ENCODE data around the gene CD69. TPM values are rescaled to one million over a fixed set of nuclear protein-coding genes. Genes with fewer than 3 reads are reported as not detected.

Gene CD69
- total RNA-seq, 1 donor from 2014 or later, result not detected

GRCh38 chr12:9727813-9728212 is 32.9 kb downstream of the CD69 start:
- no peak for TF ChIP-seq CTCF (IDR thresholded peaks at IDR 0.05)
- H3K4me3 Mint-ChIP-seq (ENCODE audit: unreplicated experiment), result no peak overlapping the region
- no peak for DNase-seq (ENCODE audit: low spot score)
- H3K27ac Mint-ChIP-seq (ENCODE audit: unreplicated experiment), result no peak overlapping the region
- no peaks in the 10 kb centered on the region for H3K36me3 Mint-ChIP-seq (ENCODE audit: low read depth)
- H3K4me1 Mint-ChIP-seq (ENCODE audit: low read depth), result peaks cover 5% of the 10 kb centered on the region
- H3K27me3 Mint-ChIP-seq (ENCODE audit: low read depth), result no peaks in the 10 kb centered on the region
- H3K9me3 Mint-ChIP-seq (ENCODE audit: low read depth), result no peaks in the 10 kb centered on the region

GRCh38 chr12:9725213-9725870 is 35.4 kb downstream of the CD69 start:
- Mint-ChIP-seq H3K4me3 (ENCODE audit: unreplicated experiment) (no peak overlapping the region), H3K27ac (ENCODE audit: unreplicated experiment) (no peak overlapping the region), H3K9me3 (ENCODE audit: low read depth) (no peaks in the 10 kb centered on the region), H3K27me3 (ENCODE audit: low read depth) (peaks cover 6% of the 10 kb centered on the region), H3K4me1 (ENCODE audit: low read depth) (no peaks in the 10 kb centered on the region), H3K36me3 (ENCODE audit: low read depth) (no peaks in the 10 kb centered on the region)
- no peak for TF ChIP-seq CTCF (IDR thresholded peaks at IDR 0.05)
- no peak for DNase-seq (ENCODE audit: low spot score)

GRCh38 chr12:9724023-9724422 is 36.7 kb downstream of the CD69 start:
- Mint-ChIP-seq H3K4me1 (ENCODE audit: low read depth) (no peaks in the 10 kb centered on the region), H3K9me3 (ENCODE audit: low read depth) (no peaks in the 10 kb centered on the region)

GRCh38 chr12:9721394-9722092 is 39.2 kb downstream of the CD69 start:
- no peaks in the 10 kb centered on the region for H3K9me3 Mint-ChIP-seq (ENCODE audit: low read depth)
- H3K27ac Mint-ChIP-seq (ENCODE audit: unreplicated experiment), result no peak overlapping the region
- H3K4me1 Mint-ChIP-seq (ENCODE audit: low read depth), result no peaks in the 10 kb centered on the region
- TF ChIP-seq CTCF (IDR thresholded peaks at IDR 0.05), result no peak
- peaks cover 6% of the 10 kb centered on the region for H3K27me3 Mint-ChIP-seq (ENCODE audit: low read depth)
- no peaks in the 10 kb centered on the region for H3K36me3 Mint-ChIP-seq (ENCODE audit: low read depth)
- no peak overlapping the region for H3K4me3 Mint-ChIP-seq (ENCODE audit: unreplicated experiment)
- DNase-seq (ENCODE audit: low spot score), result no peak

More at GRCh38 chr12:9724023-9724422, 36.7 kb downstream of the CD69 start:
- no peak overlapping the region for H3K27ac Mint-ChIP-seq (ENCODE audit: unreplicated experiment)
- TF ChIP-seq CTCF (IDR thresholded peaks at IDR 0.05), result no peak
- no peak for DNase-seq (ENCODE audit: low spot score)
- peaks cover 6% of the 10 kb centered on the region for H3K27me3 Mint-ChIP-seq (ENCODE audit: low read depth)
- no peak overlapping the region for H3K4me3 Mint-ChIP-seq (ENCODE audit: unreplicated experiment)
- no peaks in the 10 kb centered on the region for H3K36me3 Mint-ChIP-seq (ENCODE audit: low read depth)

- no peak overlapping the region for H3K4me3 Mint-ChIP-seq (ENCODE audit: unreplicated experiment)
- peaks cover 6% of the 10 kb centered on the region for H3K27me3 Mint-ChIP-seq (ENCODE audit: low read depth)
- no peaks in the 10 kb centered on the region for H3K4me1 Mint-ChIP-seq (ENCODE audit: low read depth)
- H3K36me3 Mint-ChIP-seq (ENCODE audit: low read depth), result no peaks in the 10 kb centered on the region
- TF ChIP-seq CTCF (IDR thresholded peaks at IDR 0.05), result no peak
- no peaks in the 10 kb centered on the region for H3K9me3 Mint-ChIP-seq (ENCODE audit: low read depth)
- DNase-seq (ENCODE audit: low spot score), result no peak
- no peak overlapping the region for H3K27ac Mint-ChIP-seq (ENCODE audit: unreplicated experiment)
These were observed 40.9 kb downstream of the CD69 start for GRCh38 chr12:9719790-9720189.
